Sigmoid colon (tissue), 7 donors: Measurements from ENCODE around the gene ZFYVE21. TPM values are rescaled to one million over a fixed set of nuclear protein-coding genes. Genes with fewer than 3 reads are reported as not detected.

Experiments used
- DNase-seq: peaks from one replicate; pipeline ENCODE4 v3.0.0-alpha.2; 2019
- H3K27ac ChIP-seq, 4 donors: fragments of 200-600 bp; sonication (generic); one replicate each; pipeline ENCODE4 v1.5.1; 2016 to 2019; ENCODE audit warnings: mild to moderate bottlenecking in 1 of 4
- H3K27me3 ChIP-seq, 3 donors: fragments of 200-600 bp; sonication (generic); one replicate each; pipeline ENCODE4 v1.5.1; 2019; ENCODE audit warnings: mild to moderate bottlenecking in 1 of 3
- H3K36me3 ChIP-seq, 4 donors: fragments of 200-600 bp; sonication (generic); one replicate each; pipeline ENCODE4 v1.5.1; 2016 to 2019
- H3K4me1 ChIP-seq, 4 donors: fragments of 200-600 bp; sonication (generic); one replicate each; pipeline ENCODE4 v1.5.1; 2017 to 2019
- H3K4me3 ChIP-seq, 4 donors: fragments of 200-600 bp; sonication (generic); one replicate each; pipeline ENCODE4 v1.5.1; 2017 to 2019; ENCODE audit warnings: mild to moderate bottlenecking in 2 of 4, moderate library complexity in 1 of 4
- H3K9me3 ChIP-seq, 4 donors: fragments of 200-600 bp in 3 of 4; sonication (generic) in 3 of 4; one replicate each; pipeline versions ENCODE4 v1.5.1 to v1.6.1; 2013 to 2019
- CTCF ChIP-seq, 4 experiments: fragments of 450-650 bp in 3 of 4; fragments of 200-600 bp in 1 of 4; IDR thresholded peaks; one replicate each; pipeline ENCODE4 v1.5.1; 2016 to 2019; ENCODE audit warnings: antibody characterized with exemption in 4 of 4, mild to moderate bottlenecking in 3 of 4, moderate library complexity in 2 of 4
- EP300 ChIP-seq, 4 donors: sonication (generic); formaldehyde crosslinking; IDR thresholded peaks; one replicate each; pipeline ENCODE4 v1.6.1; 2017; ENCODE audit warnings: antibody characterized with exemption in 4 of 4
- POLR2A ChIP-seq, 2 donors: fragments of 450-650 bp; IDR thresholded peaks; one replicate each; pipeline ENCODE4 v1.6.1; 2016; ENCODE audit warnings: antibody characterized with exemption in 2 of 2, mild to moderate bottlenecking in 2 of 2, moderate library complexity in 2 of 2
- POLR2AphosphoS5 ChIP-seq, 4 donors: sonication (generic); formaldehyde crosslinking; IDR thresholded peaks; one replicate each; pipeline ENCODE4 v1.6.1; 2017; ENCODE audit warnings: antibody characterized with exemption in 4 of 4
- WGBS, 2 donors: extraction: QIAGEN DNeasy Blood & Tissue Kit; methylation state at CpG; one replicate each; pipeline ENCODE4 v1.1.7; 2013; 5-methylcytosine and 5-hydroxymethylcytosine counted together
- intact Hi-C: fragments of 100-400 bp; cut with DNase I; formaldehyde crosslinking; loops from one replicate; pipeline ENCODE4 v1.15.1; 2023
- polyA plus RNA-seq, 3 donors: library from polyadenylated mRNA; stranded (reverse); fragments of 200-250 nt; gene quantifications; one replicate each; pipeline ENCODE4 v1.2.3, GENCODE V29; 2013
- total RNA-seq, 4 donors: library from RNA; depleted of rRNA; stranded (reverse); fragments of >200 nt; gene quantifications; one replicate each; pipeline ENCODE4 v1.1.0, GENCODE V29; 2016
- donor health status: healthy with polysubstance abuse.
- donor health status: Bipolar disorder and iron deficiency.
- donor health status: healthy.

ZFYVE21 gene
- total and polyA plus RNA-seq, 7 donors, result 41.7 to 106 (median 86.3) TPM

- intact Hi-C loops, result no loop called here
- DNase-seq, result no peak
- Histone ChIP-seq H3K9me3 (no peaks in the 10 kb centered on the region), H3K4me3 (no peak overlapping the region), H3K4me1 (peaks cover 0 to 22% (median 10%) of the 10 kb centered on the region in 4 donors), H3K27ac (no peak overlapping the region), H3K27me3 (no peaks in the 10 kb centered on the region), H3K36me3 (peaks cover 25 to 70% (median 51%) of the 10 kb centered on the region in 4 donors)
- 95% methylated on average over 15 of the region's 15 CpGs for WGBS, 2 donors
- TF ChIP-seq POLR2A (IDR thresholded peaks at IDR 0.05) (no peak), EP300 (IDR thresholded peaks at IDR 0.05) (no peak), POLR2AphosphoS5 (IDR thresholded peaks at IDR 0.05) (no peak), CTCF (IDR thresholded peaks at IDR 0.05) (no peak)
Observed at GRCh38 chr14:103731481-103731880, 15.9 kb downstream of the ZFYVE21 start.

GRCh38 chr14:103731916-103732867, 16.6 kb downstream of the ZFYVE21 start:
- peaks cover 0 to 29% (median 16%) of the 10 kb centered on the region in 4 donors for H3K4me1 ChIP-seq
- no peak for DNase-seq
- 92 to 93% methylated on average over 24 of the region's 24 CpGs for WGBS, 2 donors

GRCh38 chr14:103732868-103733620, 17.4 kb downstream of the ZFYVE21 start:
- no peak overlapping the region for H3K27ac ChIP-seq
- peaks cover 0 to 35% (median 18%) of the 10 kb centered on the region in 4 donors for H3K4me1 ChIP-seq
- WGBS, 2 donors, result 90 to 91% methylated on average over 9 of the region's 9 CpGs
- H3K9me3 ChIP-seq, result no peaks in the 10 kb centered on the region
- intact Hi-C loops, result no loop called here
- H3K27me3 ChIP-seq, result no peaks in the 10 kb centered on the region
- no peak overlapping the region for H3K4me3 ChIP-seq
- TF ChIP-seq POLR2AphosphoS5 (IDR thresholded peaks at IDR 0.05) (no peak), POLR2A (IDR thresholded peaks at IDR 0.05) (no peak), CTCF (IDR thresholded peaks at IDR 0.05) (no peak), EP300 (IDR thresholded peaks at IDR 0.05) (no peak)
- H3K36me3 ChIP-seq, result peaks cover 25 to 62% (median 51%) of the 10 kb centered on the region in 4 donors
- peak; percentile 12 for DNase-seq

More at GRCh38 chr14:103731916-103732867, 16.6 kb downstream of the ZFYVE21 start:
- intact Hi-C loops, result no loop called here
- H3K36me3 ChIP-seq, result peaks cover 25 to 70% (median 51%) of the 10 kb centered on the region in 4 donors
- H3K27me3 ChIP-seq, result no peaks in the 10 kb centered on the region
- H3K27ac ChIP-seq, result no peak overlapping the region
- TF ChIP-seq POLR2AphosphoS5 (IDR thresholded peaks at IDR 0.05) (no peak), EP300 (IDR thresholded peaks at IDR 0.05) (no peak), POLR2A (IDR thresholded peaks at IDR 0.05) (no peak), CTCF (IDR thresholded peaks at IDR 0.05) (no peak)
- no peaks in the 10 kb centered on the region for H3K9me3 ChIP-seq
- no peak overlapping the region for H3K4me3 ChIP-seq

- intact Hi-C loops, result no loop called here
- H3K4me3 ChIP-seq, result no peak overlapping the region
- H3K4me1 ChIP-seq, result peaks cover 0 to 35% (median 18%) of the 10 kb centered on the region in 4 donors
- peaks cover 25 to 61% (median 51%) of the 10 kb centered on the region in 4 donors for H3K36me3 ChIP-seq
- TF ChIP-seq POLR2A (IDR thresholded peaks at IDR 0.05), result no peak
- TF ChIP-seq EP300 (IDR thresholded peaks at IDR 0.05), result no peak
- TF ChIP-seq POLR2AphosphoS5 (IDR thresholded peaks at IDR 0.05), result no peak
- no peak for TF ChIP-seq CTCF (IDR thresholded peaks at IDR 0.05)
- DNase-seq, result peak; percentile 49
- no peak overlapping the region for H3K27ac ChIP-seq
- WGBS, 2 donors, result 90 to 93% methylated on average over 14 of the region's 14 CpGs
- no peaks in the 10 kb centered on the region for H3K9me3 ChIP-seq
- no peaks in the 10 kb centered on the region for H3K27me3 ChIP-seq
Observed at GRCh38 chr14:103733651-103734050, 18.0 kb downstream of the ZFYVE21 start.
